HEK293T (cell line): ENCODE measurements around the gene ZFP2.

Experiments used
- CTCF ChIA-PET: fragments of 350-600 bp; formaldehyde crosslinking; extraction: SDS; loops from one replicate; lab custom pipeline; 2021; ENCODE audit warnings: antibody characterized with exemption, inconsistent platforms; lab: Yijun Ruan, JAX
- POLR2A ChIA-PET: fragments of 350-600 bp; formaldehyde crosslinking; extraction: SDS; loops from one replicate; lab custom pipeline; 2020; ENCODE audit warnings: antibody characterized with exemption, inconsistent platforms; lab: Yijun Ruan, JAX
- DNase-seq: peaks from one replicate; pipeline ENCODE4 v3.0.0; 2012; ENCODE audit warnings: mixed read lengths; ENCODE audit errors: extremely low spot score
- ARNT ChIP-seq: fragments of 450-650 bp; IDR thresholded peaks from 2 replicates; pipeline ENCODE4 v1.6.1; 2017; ENCODE audit warnings: mild to moderate bottlenecking
- BHLHE40 ChIP-seq: fragments of 450-650 bp; IDR thresholded peaks from 2 replicates; pipeline ENCODE4 v1.6.1; 2016; ENCODE audit warnings: mild to moderate bottlenecking, moderate library complexity, borderline replicate concordance
- CTBP1 ChIP-seq: fragments of 450-650 bp; IDR thresholded peaks from 2 replicates; pipeline ENCODE4 v1.6.1; 2016; ENCODE audit warnings: borderline replicate concordance
- ELF4 ChIP-seq: fragments of 450-650 bp; IDR thresholded peaks from 2 replicates; pipeline ENCODE4 v1.6.1; 2017; ENCODE audit warnings: antibody characterized with exemption
- FOXA1 ChIP-seq: fragments of 450-650 bp; IDR thresholded peaks from 2 replicates; pipeline ENCODE4 v1.6.1; 2016; ENCODE audit warnings: mild to moderate bottlenecking
- FOXK2 ChIP-seq: fragments of 450-650 bp; IDR thresholded peaks from 2 replicates; pipeline ENCODE4 v1.6.1; 2016; ENCODE audit warnings: mild to moderate bottlenecking
- FOXM1 ChIP-seq: fragments of 450-650 bp; IDR thresholded peaks from 2 replicates; pipeline ENCODE4 v1.6.1; 2017; ENCODE audit warnings: mild to moderate bottlenecking, borderline replicate concordance
- HDGF ChIP-seq: fragments of 450-650 bp; IDR thresholded peaks from 2 replicates; pipeline ENCODE4 v1.6.1; 2017; ENCODE audit warnings: antibody characterized with exemption, borderline replicate concordance
- L3MBTL2 ChIP-seq: fragments of 450-650 bp; conservative IDR thresholded peaks from 2 replicates; pipeline ENCODE4 v1.6.1; 2016; ENCODE audit warnings: mild to moderate bottlenecking
- LEF1 ChIP-seq: fragments of 450-650 bp; IDR thresholded peaks from 2 replicates; pipeline ENCODE4 v1.6.1; 2017; ENCODE audit warnings: mild to moderate bottlenecking, borderline replicate concordance
- NFRKB ChIP-seq: fragments of 450-650 bp; IDR thresholded peaks from 2 replicates; pipeline ENCODE4 v1.6.1; 2016; ENCODE audit warnings: mild to moderate bottlenecking, moderate library complexity
- PKNOX1 ChIP-seq: fragments of 450-650 bp; IDR thresholded peaks from 2 replicates; pipeline ENCODE4 v1.6.1; 2016
- SP1 ChIP-seq: fragments of 450-650 bp; IDR thresholded peaks from 2 replicates; pipeline ENCODE4 v1.6.1; 2017
- SUZ12 ChIP-seq: fragments of 450-650 bp; IDR thresholded peaks from 2 replicates; pipeline ENCODE4 v1.6.1; 2016; ENCODE audit warnings: mild to moderate bottlenecking
- TARDBP ChIP-seq: fragments of 450-650 bp; IDR thresholded peaks from 2 replicates; pipeline ENCODE4 v1.6.1; 2016
- ZNF384 ChIP-seq: fragments of 450-650 bp; IDR thresholded peaks from 2 replicates; pipeline ENCODE4 v1.6.1; 2016

The ZFP2 gene

GRCh38 chr5:178931846-178932760 is 36.4 kb downstream of the ZFP2 start:
- CTCF ChIA-PET: no interaction called here
- no peak for DNase-seq

GRCh38 chr5:178940569-178941360 is 45.1 kb downstream of the ZFP2 start, which contains the start of gene ZNF454:
TSS of gene ZNF454 (plus strand) at chr5:178941198. CDS start at chr5:178942792, 1,594 bp downstream.
- DNase-seq: no peak
- POLR2A ChIA-PET: no interaction called here
- TF ChIP-seq FOXA1 (no peak), NFRKB (no peak), TARDBP (no peak), ZNF384 (no peak), L3MBTL2 (no peak), LEF1 (no peak), ELF4 (no peak), FOXK2 (no peak), SUZ12 (no peak), BHLHE40 (no peak), ARNT (no peak), PKNOX1 (no peak)
- CTCF ChIA-PET: no interaction called here

More at GRCh38 chr5:178931846-178932760, 36.4 kb downstream of the ZFP2 start:
- POLR2A ChIA-PET: no interaction called here
- no peak for TF ChIP-seq HDGF
- no peak for TF ChIP-seq FOXM1
- TF ChIP-seq ELF4: no peak
- no peak for TF ChIP-seq NFRKB
- no peak for TF ChIP-seq ZNF384
- TF ChIP-seq ARNT: no peak
- TF ChIP-seq FOXA1: no peak
- no peak for TF ChIP-seq SP1
- TF ChIP-seq LEF1: no peak
- no peak for TF ChIP-seq CTBP1
- TF ChIP-seq BHLHE40: no peak
- TF ChIP-seq PKNOX1: no peak
- no peak for TF ChIP-seq FOXK2

GRCh38 chr5:178941361-178941760 is 45.6 kb downstream of the ZFP2 start:
- TF ChIP-seq HDGF: no peak
- no peak for TF ChIP-seq NFRKB
- no peak for TF ChIP-seq PKNOX1
- TF ChIP-seq FOXA1: no peak
- no peak for DNase-seq
- ChIA-PET CTCF (no interaction called here), POLR2A (no interaction called here)

- ChIA-PET POLR2A (no interaction called here), CTCF (no interaction called here)
- no peak for DNase-seq
- TF ChIP-seq BHLHE40 (no peak), FOXK2 (no peak), ELF4 (no peak), FOXM1 (no peak), TARDBP (no peak), CTBP1 (no peak), ARNT (no peak)
Measured at GRCh38 chr5:178965465-178966055, 69.8 kb downstream of the ZFP2 start.

- no peak for DNase-seq
- POLR2A ChIA-PET: no interaction called here
- TF ChIP-seq FOXK2: no peak
- no peak for TF ChIP-seq BHLHE40
- no peak for TF ChIP-seq CTBP1
- no peak for TF ChIP-seq SP1
- no peak for TF ChIP-seq NFRKB
- CTCF ChIA-PET: no interaction called here
Measured at GRCh38 chr5:178981381-178981780, 85.7 kb downstream of the ZFP2 start.
